Breast epithelium (tissue), 4 donors: ENCODE results near the gene LTB4R. TPM values are rescaled to one million over a fixed set of nuclear protein-coding genes. Genes with fewer than 3 reads are reported as not detected.

ENCODE experiments used
- DNase-seq, 2 donors: peaks; one replicate each; pipeline ENCODE4 v3.0.0-alpha.2; 2019; ENCODE audit warnings: low spot score in 2 of 2
- H3K27ac ChIP-seq, 2 donors: fragments of 200-600 bp; sonication (generic) in 1 of 2; one replicate each; pipeline ENCODE4 v1.5.1; 2016 to 2019; ENCODE audit warnings: mild to moderate bottlenecking in 1 of 2
- H3K27me3 ChIP-seq, 2 donors: fragments of 200-600 bp; sonication (generic) in 1 of 2; one replicate each; pipeline versions ENCODE4 v1.5.1 to v1.6.0; 2017 to 2019; ENCODE audit warnings: control low read depth in 1 of 2, mild to moderate bottlenecking in 1 of 2
- H3K36me3 ChIP-seq: fragments of 200-600 bp; one replicate; pipeline ENCODE4 v1.5.1; 2019
- H3K4me1 ChIP-seq, 2 donors: fragments of 200-600 bp; sonication (generic); one replicate each; pipeline ENCODE4 v1.5.1; 2016 to 2019; ENCODE audit warnings: control low read depth in 1 of 2
- H3K4me3 ChIP-seq, 3 donors: fragments of 200-600 bp; sonication (generic); 1 replicate in 2 of 3; 2 replicates in 1 of 3; pipeline ENCODE4 v1.5.1; 2016 to 2019; ENCODE audit warnings: mild to moderate bottlenecking in 3 of 3, moderate library complexity in 2 of 3
- H3K9me3 ChIP-seq, 2 donors: fragments of 200-600 bp; sonication (generic) in 1 of 2; one replicate each; pipeline ENCODE4 v1.5.1; 2016 to 2019; ENCODE audit warnings: control low read depth in 1 of 2
- POLR2A ChIP-seq: fragments of 450-650 bp; IDR thresholded peaks from one replicate; pipeline ENCODE4 v1.6.1; 2016; ENCODE audit warnings: antibody characterized with exemption, mild to moderate bottlenecking, moderate library complexity
- POLR2AphosphoS5 ChIP-seq, 3 donors: sonication (generic); formaldehyde crosslinking; IDR thresholded peaks; one replicate each; pipeline ENCODE4 v1.6.1; 2017; ENCODE audit warnings: antibody characterized with exemption in 3 of 3
- intact Hi-C: fragments of 100-400 bp; cut with DNase I; formaldehyde crosslinking; loops from one replicate; pipeline ENCODE4 v1.15.1; 2023; ENCODE audit warnings: low total_unique reads
- total RNA-seq, 3 donors: library from RNA; depleted of rRNA; stranded (reverse); fragments of >200 nt; gene quantifications; one replicate each; pipeline ENCODE4 v1.1.0, GENCODE V29; 2016
- TF ChIP-seq, protein P1 (sequence below), 3 donors: fragments of 450-650 bp; IDR thresholded peaks; one replicate each; pipeline ENCODE4 v1.5.1; 2016 to 2017; ENCODE audit warnings: antibody characterized with exemption in 3 of 3, mild to moderate bottlenecking in 3 of 3, moderate library complexity in 3 of 3

LTB4R gene
- total RNA-seq, 3 donors from 2014 or later: 5.7 to 18.4 (median 12.8) TPM

DNA sequence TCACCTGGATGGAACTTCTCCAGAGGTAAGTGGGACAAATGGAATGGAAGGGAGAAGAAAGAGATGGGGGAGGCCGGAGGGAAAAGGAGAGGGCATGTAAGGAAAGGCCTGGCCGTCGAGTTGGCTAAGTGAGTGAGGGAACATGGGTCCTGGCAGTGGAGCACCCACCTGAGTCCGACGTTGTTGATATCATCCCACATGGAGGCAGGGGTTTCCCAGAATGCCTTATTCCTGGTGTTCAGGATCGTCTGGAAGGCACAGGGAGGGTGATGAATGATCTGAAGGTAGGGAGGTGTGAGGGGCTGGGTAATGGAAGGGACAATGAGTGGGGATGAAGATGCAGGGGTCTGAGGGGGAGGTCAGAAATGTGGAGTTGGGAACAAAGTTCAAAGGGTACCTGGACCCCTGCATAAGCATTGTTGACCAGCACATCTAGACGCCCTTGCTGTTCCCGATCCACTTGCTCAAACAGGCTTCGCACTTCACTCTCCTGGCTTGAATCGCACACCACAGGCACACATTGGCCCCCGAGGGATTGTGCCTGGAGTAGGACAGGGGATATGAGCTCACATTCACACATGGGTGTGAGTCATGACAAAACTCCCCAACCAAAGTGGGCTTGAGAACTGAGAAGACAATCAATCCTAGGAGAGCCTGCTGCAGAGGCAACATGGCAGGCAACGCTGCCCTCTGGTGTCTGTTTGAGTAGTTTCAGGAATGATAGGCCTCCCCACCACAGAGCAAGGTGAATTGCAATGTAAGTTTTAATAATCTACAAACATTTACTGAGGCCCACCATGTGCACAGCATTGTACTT lies 14.8 kb upstream of the LTB4R start:
- no peak overlapping the region for H3K4me3 ChIP-seq
- TF ChIP-seq POLR2A: no peak
- TF ChIP-seq, protein P1, sequence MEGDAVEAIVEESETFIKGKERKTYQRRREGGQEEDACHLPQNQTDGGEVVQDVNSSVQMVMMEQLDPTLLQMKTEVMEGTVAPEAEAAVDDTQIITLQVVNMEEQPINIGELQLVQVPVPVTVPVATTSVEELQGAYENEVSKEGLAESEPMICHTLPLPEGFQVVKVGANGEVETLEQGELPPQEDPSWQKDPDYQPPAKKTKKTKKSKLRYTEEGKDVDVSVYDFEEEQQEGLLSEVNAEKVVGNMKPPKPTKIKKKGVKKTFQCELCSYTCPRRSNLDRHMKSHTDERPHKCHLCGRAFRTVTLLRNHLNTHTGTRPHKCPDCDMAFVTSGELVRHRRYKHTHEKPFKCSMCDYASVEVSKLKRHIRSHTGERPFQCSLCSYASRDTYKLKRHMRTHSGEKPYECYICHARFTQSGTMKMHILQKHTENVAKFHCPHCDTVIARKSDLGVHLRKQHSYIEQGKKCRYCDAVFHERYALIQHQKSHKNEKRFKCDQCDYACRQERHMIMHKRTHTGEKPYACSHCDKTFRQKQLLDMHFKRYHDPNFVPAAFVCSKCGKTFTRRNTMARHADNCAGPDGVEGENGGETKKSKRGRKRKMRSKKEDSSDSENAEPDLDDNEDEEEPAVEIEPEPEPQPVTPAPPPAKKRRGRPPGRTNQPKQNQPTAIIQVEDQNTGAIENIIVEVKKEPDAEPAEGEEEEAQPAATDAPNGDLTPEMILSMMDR (IDR thresholded peaks at IDR 0.05): peak in 2 of 3 donors; percentile 63 to 70
- DNase-seq: no peak
- H3K4me1 ChIP-seq: peaks cover 4 to 11% of the 10 kb centered on the region in 2 donors
- H3K27me3 ChIP-seq: no peaks in the 10 kb centered on the region
- intact Hi-C loops: no loop called here
- peaks cover 4% of the 10 kb centered on the region for H3K36me3 ChIP-seq
- H3K9me3 ChIP-seq: no peaks in the 10 kb centered on the region
- peak overlapping the region; percentile 3 to 33 for H3K27ac ChIP-seq

DNA sequence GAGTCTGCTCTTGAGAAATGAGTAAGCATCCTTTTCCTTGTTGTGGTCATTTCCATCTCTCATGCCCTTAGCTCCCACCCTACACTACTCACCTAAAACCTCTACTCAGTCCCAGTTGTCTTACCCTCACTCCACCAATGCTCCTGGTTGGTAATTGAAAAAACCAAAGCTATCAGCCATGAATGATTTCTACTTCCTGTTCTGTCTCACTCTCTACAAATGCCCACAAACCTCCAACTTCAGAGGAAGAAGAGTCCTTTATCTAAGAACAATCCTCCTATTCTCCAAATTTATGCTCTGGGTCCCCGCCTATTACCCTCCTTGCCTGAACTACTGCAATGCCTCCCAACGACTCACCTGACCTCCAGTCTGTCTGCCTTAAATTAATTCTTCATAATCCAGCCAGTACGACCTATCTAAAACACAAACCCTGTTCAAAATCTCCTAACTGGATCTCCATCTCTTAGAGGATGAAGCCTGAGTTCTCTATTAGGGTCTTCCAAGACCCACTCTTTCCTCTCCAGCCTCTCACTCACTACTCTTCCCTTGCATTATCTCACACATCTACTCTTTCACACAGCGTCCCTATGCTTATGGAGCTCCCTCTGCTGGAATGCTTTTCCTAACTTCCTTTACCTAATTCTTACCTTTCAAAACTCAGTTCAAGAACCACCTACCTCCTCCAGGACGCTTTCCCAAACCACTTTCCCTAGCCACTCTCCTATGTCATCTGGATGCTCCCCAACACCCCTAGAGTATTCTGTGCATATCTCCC lies 13.9 kb upstream of the LTB4R start:
- intact Hi-C loops: no loop called here
- Histone ChIP-seq H3K27ac (peak overlapping the region; percentile 3 to 34), H3K4me3 (no peak overlapping the region), H3K27me3 (no peaks in the 10 kb centered on the region), H3K36me3 (peaks cover 4% of the 10 kb centered on the region), H3K9me3 (no peaks in the 10 kb centered on the region), H3K4me1 (peaks cover 4 to 11% of the 10 kb centered on the region in 2 donors)
- no peak for DNase-seq
- TF ChIP-seq POLR2A: no peak
- TF ChIP-seq, protein P1 (IDR thresholded peaks at IDR 0.05): peak in 2 of 3 donors; percentile 1 to 37

DNA sequence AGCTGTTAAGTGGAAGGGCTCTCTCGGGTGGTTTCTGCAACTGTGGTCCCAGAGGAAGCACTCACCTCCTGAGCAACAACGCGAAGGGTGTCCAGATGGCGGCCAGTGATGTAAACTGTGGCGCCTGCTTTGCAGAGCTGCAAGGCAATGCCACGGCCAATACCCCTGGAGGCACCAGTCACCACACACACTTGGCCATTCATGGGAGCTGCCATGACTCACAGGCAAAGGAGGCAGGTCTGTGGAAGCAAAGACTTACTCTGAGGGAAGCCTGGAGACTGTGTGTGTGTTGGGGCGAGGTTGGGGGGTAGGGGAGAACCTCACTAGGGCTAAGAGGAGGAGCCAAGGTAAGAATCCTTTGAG lies 12.4 kb upstream of the LTB4R start:
- H3K27ac ChIP-seq: peak overlapping the region; percentile 92 to 95
- DNase-seq: peak in 1 of 2 donors; percentile 41
- H3K27me3 ChIP-seq: no peaks in the 10 kb centered on the region
- TF ChIP-seq POLR2AphosphoS5 (IDR thresholded peaks at IDR 0.05): no peak
- TF ChIP-seq, protein P1 (IDR thresholded peaks at IDR 0.05): no peak
- TF ChIP-seq POLR2A: no peak
- peaks cover 9% of the 10 kb centered on the region for H3K36me3 ChIP-seq
- H3K9me3 ChIP-seq: no peaks in the 10 kb centered on the region
- H3K4me1 ChIP-seq: peaks cover 4 to 11% of the 10 kb centered on the region in 2 donors
- peak overlapping the region; percentile 63 to 99 (median 94) for H3K4me3 ChIP-seq
- intact Hi-C loops: no loop called here

DNA sequence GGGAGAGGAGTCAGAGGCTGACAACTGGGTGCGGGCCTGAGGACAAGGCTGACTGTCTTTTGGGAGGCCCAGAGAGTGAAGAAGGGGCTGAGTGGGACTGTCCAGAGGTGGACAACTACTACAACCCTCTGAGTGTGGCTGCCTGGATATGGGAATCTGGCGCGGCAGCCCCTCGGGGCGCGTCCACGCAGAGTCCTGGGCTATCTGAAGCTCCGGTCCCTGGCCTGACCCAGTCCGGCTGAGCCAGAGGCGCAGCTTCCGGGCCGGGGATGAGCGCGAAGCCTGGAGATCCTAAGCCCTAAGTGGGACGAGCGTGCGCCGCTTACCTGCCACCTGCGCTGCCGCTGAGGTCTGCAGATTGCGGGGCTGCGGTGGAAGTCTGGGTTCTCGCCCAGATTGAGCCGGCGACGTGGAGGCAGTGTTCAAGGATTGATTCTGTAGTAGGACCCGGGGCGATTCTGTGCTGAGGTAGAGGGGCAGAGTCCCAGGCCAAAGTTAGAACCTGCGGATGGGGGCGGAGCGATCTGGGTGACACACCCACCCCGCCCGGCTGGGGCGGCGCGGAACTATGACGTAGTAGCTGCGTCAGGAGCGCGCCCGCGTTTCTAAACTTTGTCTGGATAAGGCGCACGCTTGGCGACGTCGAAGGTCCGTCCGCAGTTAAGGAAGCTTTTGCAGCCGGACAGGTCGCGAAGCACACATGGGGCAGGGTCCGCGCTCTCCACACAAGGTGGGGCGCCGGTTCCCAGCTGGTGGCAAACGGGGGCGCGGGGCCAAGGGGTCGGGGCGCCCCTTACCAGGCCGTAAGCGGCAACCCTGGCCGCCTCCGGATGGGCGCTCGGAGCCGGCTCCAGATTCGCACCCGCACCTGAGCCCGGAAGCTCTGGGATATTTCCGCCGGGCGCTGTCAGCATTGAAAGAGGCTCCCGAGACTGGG lies 11.8 kb upstream of the LTB4R start, which contains the start of the genes DHRS1 and NOP9:
TSS of gene DHRS1 (minus strand) at position 526 of the 937 bp plus-strand sequence. CDS start 674 bp downstream, outside the sequence.
TSS of gene NOP9 (plus strand) at position 596 of the 937 bp plus-strand sequence. CDS start at position 701, 105 bp downstream.
- Histone ChIP-seq H3K27ac (peak within 1 kb of the TSS; percentile 92 to 95), H3K36me3 (peaks cover 16% of the 10 kb centered on the region), H3K4me1 (peaks cover 4 to 11% of the 10 kb centered on the region in 2 donors), H3K9me3 (no peaks in the 10 kb centered on the region), H3K27me3 (no peaks in the 10 kb centered on the region), H3K4me3 (peak within 1 kb of the TSS; percentile 63 to 99 (median 94))
- TF ChIP-seq POLR2AphosphoS5 (IDR thresholded peaks at IDR 0.05) (peak; percentile 92 to 93 (median 92)), POLR2A (peak; percentile 72)
- TF ChIP-seq, protein P1 (IDR thresholded peaks at IDR 0.05): no peak
- intact Hi-C loops: loop anchor here (10.0 kb wide), 1 partner anchor 55 kb away; the partner anchor contains the start of gene TINF2
- peak; percentile 87 to 93 for DNase-seq
